Ovary (tissue), 3 donors: Measurements from ENCODE around the gene TM7SF2.

Experiments
- POLR2A ChIP-seq: fragments of 450-650 bp; IDR thresholded peaks from one replicate; pipeline ENCODE4 v1.6.1; 2017; ENCODE audit warnings: antibody characterized with exemption, mild to moderate bottlenecking, moderate library complexity
- TF ChIP-seq, protein P1 (sequence below), 3 donors: fragments of 450-650 bp in 2 of 3; fragments of 200-600 bp in 1 of 3; IDR thresholded peaks; one replicate each; pipeline versions ENCODE4 v1.5.1 to v1.8.0; 2016 to 2022; ENCODE audit warnings: antibody characterized with exemption in 3 of 3, mild to moderate bottlenecking in 1 of 3
- donor health status: DM: no; HTN: no; CAD: no.

GRCh38 chr11:65116370-65117205 is 4.9 kb downstream of the TM7SF2 start:
- TF ChIP-seq, protein P1, sequence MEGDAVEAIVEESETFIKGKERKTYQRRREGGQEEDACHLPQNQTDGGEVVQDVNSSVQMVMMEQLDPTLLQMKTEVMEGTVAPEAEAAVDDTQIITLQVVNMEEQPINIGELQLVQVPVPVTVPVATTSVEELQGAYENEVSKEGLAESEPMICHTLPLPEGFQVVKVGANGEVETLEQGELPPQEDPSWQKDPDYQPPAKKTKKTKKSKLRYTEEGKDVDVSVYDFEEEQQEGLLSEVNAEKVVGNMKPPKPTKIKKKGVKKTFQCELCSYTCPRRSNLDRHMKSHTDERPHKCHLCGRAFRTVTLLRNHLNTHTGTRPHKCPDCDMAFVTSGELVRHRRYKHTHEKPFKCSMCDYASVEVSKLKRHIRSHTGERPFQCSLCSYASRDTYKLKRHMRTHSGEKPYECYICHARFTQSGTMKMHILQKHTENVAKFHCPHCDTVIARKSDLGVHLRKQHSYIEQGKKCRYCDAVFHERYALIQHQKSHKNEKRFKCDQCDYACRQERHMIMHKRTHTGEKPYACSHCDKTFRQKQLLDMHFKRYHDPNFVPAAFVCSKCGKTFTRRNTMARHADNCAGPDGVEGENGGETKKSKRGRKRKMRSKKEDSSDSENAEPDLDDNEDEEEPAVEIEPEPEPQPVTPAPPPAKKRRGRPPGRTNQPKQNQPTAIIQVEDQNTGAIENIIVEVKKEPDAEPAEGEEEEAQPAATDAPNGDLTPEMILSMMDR (IDR thresholded peaks at IDR 0.05): no peak
- TF ChIP-seq POLR2A: no peak
